DMS 273 (cell line): ENCODE results near the gene GAK.
"Not testable (repeated sequence)": the region's sequence is repeated elsewhere in the genome, so short reads cannot be mapped to it uniquely, and the experiment has no call there.

Source experiments
- DNase-seq: peaks from one replicate; lab custom pipeline; 2025; ENCODE audit not compliant: unreplicated experiment; lab: John Stamatoyannopoulos, UW

The GAK gene

GRCh38 chr4:929096-929765 lies 2.9 kb downstream of the GAK start:
- no peak for DNase-seq

GRCh38 chr4:927566-927965 lies 4.5 kb downstream of the GAK start:
- DNase-seq = peak; percentile 13

DNA sequence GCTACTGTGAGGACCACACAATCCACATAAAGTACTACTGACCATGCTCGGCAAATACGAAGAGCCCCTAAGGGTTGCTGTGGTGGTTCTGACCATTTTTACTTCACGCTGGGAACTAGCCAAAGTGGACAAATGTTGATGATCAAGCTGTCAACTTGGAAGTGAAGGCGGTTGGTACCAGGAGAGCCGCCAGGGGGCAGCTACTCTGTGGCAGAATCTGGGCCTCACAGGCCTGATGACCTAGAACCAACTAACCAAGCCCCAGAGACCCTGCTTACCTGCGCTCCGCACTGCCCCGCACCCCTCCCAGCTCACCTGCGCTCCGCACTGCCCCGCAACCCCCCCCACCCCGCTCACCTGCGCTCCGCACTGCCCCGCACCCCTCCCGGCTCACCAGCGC lies 5.6 kb downstream of the GAK start:
- DNase-seq = peak; percentile 58

DNA sequence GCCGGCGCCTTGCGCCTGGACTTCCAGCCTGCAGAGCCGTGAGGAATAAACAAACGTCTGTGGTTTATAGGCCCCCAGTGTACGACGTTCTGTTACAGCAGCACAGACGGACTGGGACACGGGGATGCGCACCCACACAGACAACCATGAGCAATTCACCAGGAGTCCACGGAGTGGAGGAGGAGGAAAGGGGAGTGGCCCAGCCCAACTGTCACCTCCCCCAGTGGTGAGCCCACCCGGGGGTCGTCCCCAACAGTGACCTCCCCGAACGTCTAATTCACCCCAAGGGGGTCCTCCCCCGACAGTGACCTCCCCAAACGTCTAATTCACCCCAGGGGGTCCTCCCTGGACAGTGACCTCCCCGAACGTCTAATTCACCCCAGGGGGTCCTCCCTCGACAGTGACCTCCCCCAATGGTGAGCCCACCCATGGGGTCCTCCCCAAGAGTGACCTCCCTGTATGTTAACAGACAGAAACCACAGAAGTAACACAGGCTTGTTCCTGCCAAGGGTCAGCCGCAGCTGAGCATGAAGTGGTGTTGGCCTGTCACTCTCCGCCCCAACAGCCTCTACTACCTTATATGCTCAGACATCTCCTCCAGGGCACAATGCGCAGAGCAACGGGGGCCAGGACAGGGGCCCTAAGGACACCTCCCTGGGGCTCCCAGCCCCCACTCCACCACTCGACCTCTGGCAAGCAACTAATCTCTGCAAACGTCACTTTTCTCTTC lies 6.2 kb downstream of the GAK start:
- DNase-seq = no peak

DNA sequence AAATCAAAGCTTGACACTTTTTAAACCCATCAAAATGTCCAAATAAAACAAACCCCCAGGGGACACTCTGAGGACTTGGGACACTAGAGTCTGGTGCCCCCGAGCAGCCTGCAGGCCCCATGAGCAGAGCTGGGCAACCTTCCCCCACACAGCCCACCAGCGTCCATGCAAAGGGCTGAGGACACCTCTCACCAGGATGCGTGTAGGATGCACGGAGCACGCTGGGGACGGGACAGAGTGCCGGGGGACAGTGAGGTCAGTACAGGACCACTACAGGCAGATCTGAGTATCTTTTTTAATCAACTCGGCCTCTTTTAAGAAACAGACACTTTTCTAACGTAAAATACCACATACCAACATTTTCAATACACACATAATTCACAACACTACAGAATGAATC lies 6.9 kb downstream of the GAK start:
- DNase-seq = no peak

GRCh38 chr4:924107-925096 lies 7.7 kb downstream of the GAK start:
- no peak for DNase-seq

DNA sequence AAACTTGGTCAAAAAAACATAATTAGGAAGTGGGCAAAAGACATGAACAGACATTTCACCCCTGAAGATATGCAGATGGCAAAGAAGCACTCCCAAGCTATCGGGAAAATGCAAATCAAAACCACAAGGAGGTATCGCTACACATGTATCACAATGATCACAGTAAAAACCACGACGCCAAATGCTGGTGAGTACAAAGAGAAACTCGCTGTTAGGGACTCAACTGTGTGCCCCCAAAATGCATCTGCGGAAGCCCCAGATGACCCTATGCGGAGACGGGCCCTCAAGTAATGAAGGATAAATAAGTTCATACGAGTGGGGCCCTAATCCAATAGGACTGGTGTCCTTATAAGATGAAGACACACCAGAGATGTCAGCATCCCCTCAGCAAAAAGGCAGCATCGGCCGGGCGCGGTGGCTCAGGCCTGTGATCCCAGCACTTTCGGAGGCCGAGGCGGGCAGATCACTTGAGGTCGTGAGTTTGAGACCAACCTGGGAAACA lies 10.2 kb downstream of the GAK start:
- no peak for DNase-seq

GRCh38 chr4:919004-919680 lies 13.0 kb downstream of the GAK start:
- DNase-seq = not testable (repeated sequence)

DNA sequence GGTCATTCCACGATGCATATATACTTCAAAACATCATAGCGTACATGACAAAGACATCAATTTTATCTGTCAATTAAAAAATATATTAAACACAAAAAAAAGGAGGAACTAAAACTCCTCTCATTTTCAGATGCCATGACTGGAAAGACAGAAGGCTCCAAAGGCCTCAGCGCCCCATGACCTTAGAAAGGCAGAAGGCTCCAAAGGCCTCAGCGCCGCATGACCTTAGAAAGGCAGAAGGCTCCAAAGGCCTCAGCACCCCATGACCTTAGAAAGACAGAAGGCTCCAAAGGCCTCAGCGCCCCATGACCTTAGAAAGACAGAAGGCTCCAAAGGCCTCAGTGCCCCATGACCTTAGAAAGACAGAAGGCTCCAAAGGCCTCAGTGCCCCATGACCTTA lies 13.5 kb downstream of the GAK start:
- not testable (repeated sequence) for DNase-seq

DNA sequence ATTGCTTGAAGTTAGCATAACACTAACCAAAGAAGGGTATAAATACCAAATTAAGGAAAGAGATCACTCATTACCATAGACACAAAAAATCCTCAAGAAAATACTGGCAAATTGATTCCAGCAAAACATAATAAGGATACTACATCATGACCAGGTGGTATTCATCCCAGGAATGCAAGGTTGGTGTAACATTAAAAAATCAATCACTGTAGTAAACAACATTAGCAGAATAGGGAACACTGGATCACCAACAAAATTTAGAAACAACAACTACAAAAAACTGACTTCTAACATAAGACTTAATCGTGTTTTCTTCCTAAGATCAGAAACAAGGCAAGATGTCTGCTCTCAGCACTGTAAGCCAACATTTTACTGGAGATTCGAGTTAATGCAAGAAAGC lies 14.1 kb downstream of the GAK start:
- no peak for DNase-seq

GRCh38 chr4:917466-917865 lies 14.7 kb downstream of the GAK start:
- DNase-seq = no peak

GRCh38 chr4:915595-915994 lies 16.5 kb downstream of the GAK start:
- DNase-seq = no peak

GRCh38 chr4:915041-915474 lies 17.1 kb downstream of the GAK start:
- no peak for DNase-seq

GRCh38 chr4:914531-914930 lies 17.6 kb downstream of the GAK start:
- DNase-seq = no peak

- no peak for DNase-seq
These were observed 18.9 kb downstream of the GAK start for GRCh38 chr4:913280-913618.

DNA sequence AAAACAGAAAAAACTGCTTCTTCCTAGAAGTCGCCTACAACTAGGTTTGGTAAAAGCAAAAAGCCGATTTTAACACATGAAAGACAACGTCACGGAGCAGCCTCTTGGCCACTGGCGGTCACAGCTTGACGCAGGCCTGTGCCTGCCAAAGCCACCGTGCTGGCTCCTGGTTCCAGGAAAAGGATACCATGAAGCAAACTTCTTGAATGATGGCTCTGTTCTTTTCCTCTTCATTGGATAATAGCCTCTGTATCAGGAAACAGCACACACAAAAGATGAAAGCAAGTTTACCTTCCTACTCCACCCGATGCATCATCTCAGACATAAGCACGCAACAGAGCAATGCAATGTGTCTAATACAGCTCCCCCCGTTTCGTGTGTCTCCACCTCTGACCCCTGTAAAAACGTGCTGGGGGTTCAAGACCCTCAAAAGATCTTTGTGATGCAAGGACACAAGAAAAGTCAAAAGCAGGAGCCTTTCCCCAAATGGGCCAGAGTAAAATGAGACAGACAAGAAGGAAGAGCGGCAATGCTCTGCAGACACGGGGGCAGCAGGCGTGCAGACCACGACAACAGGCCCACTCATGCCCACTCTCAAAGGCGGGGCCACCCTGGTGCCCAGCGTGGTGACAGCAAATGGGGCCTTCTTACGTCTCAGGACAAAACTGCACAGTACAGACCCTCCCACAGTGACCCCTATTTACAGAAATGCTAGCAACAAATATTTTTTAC lies 19.4 kb downstream of the GAK start:
- no peak for DNase-seq

- DNase-seq = no peak
These were observed 20.1 kb downstream of the GAK start for GRCh38 chr4:911871-912490.

DNA sequence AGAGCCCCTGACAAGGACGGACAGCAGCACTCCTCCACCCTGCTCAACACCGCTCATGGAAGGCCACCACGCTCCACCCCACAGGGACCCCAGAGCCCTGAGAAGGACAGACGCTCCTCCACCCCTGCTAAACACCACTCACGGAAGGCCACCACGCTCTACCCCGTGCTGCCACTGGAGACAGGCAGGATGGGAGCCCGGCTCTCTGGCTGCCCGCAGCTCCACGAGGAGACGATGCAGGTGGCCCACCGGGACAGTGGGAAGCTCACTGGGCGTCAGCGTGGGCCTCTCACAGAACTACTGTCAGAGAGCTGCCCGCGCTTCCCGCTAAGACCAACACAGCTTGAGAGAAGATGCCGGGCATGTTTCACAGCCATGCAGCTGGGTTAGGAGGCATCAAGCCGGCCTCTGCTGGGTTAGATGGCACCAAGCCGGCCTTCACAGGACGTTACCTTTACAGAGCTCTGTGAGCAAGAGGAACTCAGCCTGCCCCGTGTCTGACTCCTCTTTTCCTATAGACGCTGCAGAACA lies 20.8 kb downstream of the GAK start:
- DNase-seq = no peak

DNA sequence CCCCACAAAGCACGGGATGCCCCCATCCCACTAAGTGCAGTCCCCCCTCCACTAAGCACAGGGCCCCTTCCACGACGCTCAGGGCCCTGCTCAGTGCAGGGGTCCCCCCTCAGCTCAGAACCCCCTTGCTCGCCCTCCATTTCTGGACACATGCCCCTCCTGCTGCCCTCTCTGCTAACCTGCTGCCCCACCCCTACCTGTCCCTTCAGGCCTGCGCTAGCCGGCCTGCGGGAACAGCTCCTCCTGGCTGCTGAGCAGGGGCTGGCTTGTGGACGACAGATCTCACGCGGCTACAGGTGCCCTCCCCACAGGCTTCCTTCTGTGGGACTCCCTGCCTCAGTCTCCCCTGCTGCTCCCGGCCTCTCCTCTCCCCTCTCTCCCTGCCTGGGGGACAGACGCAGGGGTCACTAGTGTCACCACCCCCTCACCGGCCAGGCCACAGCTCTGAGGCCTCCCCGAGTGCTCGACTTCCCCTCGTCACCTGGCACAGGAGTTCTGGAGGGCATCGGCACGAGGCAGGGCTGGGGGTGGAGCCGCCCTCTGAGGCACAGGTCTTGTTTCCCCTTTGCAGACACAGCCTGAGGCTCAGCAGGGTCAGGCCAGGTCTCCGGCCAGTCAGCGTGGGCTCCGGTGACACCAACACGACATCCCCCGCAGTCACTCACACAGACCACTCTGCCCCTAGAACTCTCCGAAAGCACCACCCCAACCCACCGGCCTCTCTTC lies 21.6 kb downstream of the GAK start:
- no peak for DNase-seq
